Omental fat pad (tissue), 4 donors: ENCODE results near the gene IGF2. TPM values are rescaled to one million over a fixed set of nuclear protein-coding genes. Genes with fewer than 3 reads are reported as not detected.

Experiments used
- ATAC-seq: fragments of 150-250 bp; one replicate; pipeline ENCODE4 v1.9.1; 2016; ENCODE audit warnings: mild to moderate bottlenecking, moderate library complexity; ENCODE audit not compliant: low FRiP score
- DNase-seq: peaks from one replicate; pipeline ENCODE4 v3.0.0-alpha.2; 2019; ENCODE audit warnings: low spot score
- CTCF ChIP-seq, 3 donors: fragments of 450-650 bp; IDR thresholded peaks; one replicate each; pipeline ENCODE4 v1.5.1; 2016 to 2017; ENCODE audit warnings: antibody characterized with exemption in 3 of 3, mild to moderate bottlenecking in 3 of 3, moderate library complexity in 2 of 3
- total RNA-seq, 4 donors: library from RNA; depleted of rRNA; stranded (reverse); fragments of >200 nt; gene quantifications; one replicate each; pipeline ENCODE4 v1.1.0, GENCODE V29; 2016

IGF2 gene
- total RNA-seq, 4 donors from 2014 or later, result 44.6 to 69.4 (median 52.3) TPM

- no peak for ATAC-seq
- no peak for TF ChIP-seq CTCF (IDR thresholded peaks at IDR 0.05)
- no peak for DNase-seq
Observed at GRCh38 chr11:2164861-2165555, 25.8 kb upstream of the IGF2 start.

- no peak for TF ChIP-seq CTCF (IDR thresholded peaks at IDR 0.05)
- ATAC-seq (no peak), DNase-seq (no peak)
Observed at GRCh38 chr11:2164081-2164480, 24.9 kb upstream of the IGF2 start.

- TF ChIP-seq CTCF (IDR thresholded peaks at IDR 0.05), result no peak
- DNase-seq (no peak), ATAC-seq (no peak)
Observed at GRCh38 chr11:2163428-2163978, 24.3 kb upstream of the IGF2 start.

GRCh38 chr11:2160736-2161259, 21.6 kb upstream of the IGF2 start, which contains the start of gene INS:
Gene INS, minus strand, starts transcription at chr11:2161209. Its CDS starts 238 bp downstream, at chr11:2160971.
- no peak for TF ChIP-seq CTCF (IDR thresholded peaks at IDR 0.05)
- DNase-seq, result no peak
- no peak for ATAC-seq

- TF ChIP-seq CTCF (IDR thresholded peaks at IDR 0.05), result no peak
- DNase-seq, result no peak
- ATAC-seq, result no peak
Observed at GRCh38 chr11:2159536-2160413, 20.6 kb upstream of the IGF2 start.

GRCh38 chr11:2158966-2159365, 19.8 kb upstream of the IGF2 start:
- ATAC-seq (no peak), DNase-seq (no peak)
- no peak for TF ChIP-seq CTCF (IDR thresholded peaks at IDR 0.05)
